ENCODE measurements around the gene GNPAT.

DNA sequence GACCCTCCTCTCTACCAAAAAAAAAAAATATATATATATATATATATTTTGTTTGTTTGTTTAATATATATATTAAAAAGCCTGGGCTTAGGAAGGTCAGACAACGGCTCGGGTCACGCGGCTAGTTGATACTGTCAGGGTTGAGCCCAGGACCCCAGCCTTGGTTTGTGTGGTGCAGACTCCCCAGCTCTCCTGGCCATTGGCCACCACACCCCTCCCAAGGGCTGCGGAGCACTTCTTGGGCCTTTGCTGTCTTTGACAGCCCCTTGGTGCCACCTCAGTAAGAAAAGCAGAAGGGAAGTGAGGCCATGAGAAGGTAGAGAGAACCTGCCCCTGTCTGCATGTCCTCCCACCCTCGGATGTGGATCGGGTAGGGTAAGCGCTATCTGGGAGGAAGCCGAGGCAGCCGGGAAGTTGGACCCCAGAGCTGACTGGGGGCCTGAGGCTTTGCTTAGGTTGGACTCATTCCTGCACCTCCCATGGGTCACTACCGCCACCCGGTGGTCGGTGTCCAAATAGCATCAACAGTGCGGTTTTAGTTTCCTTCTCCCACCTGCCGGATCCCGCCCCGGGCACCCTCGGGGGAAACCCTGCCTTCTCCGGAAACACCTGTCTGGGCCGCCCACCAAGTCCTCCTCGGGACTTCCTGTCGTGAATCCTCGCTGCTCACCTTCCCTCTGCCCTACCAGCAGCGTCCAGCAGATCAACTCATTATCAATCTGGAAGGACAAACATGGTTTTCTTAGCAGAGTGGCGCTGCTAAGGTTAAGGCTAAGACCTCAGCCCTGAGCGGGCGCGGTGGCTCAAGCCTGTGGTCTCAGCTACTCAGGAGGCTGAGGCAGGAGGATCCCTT, 29.8 kb upstream of the GNPAT start:
- TF ChIP-seq, protein P1, sequence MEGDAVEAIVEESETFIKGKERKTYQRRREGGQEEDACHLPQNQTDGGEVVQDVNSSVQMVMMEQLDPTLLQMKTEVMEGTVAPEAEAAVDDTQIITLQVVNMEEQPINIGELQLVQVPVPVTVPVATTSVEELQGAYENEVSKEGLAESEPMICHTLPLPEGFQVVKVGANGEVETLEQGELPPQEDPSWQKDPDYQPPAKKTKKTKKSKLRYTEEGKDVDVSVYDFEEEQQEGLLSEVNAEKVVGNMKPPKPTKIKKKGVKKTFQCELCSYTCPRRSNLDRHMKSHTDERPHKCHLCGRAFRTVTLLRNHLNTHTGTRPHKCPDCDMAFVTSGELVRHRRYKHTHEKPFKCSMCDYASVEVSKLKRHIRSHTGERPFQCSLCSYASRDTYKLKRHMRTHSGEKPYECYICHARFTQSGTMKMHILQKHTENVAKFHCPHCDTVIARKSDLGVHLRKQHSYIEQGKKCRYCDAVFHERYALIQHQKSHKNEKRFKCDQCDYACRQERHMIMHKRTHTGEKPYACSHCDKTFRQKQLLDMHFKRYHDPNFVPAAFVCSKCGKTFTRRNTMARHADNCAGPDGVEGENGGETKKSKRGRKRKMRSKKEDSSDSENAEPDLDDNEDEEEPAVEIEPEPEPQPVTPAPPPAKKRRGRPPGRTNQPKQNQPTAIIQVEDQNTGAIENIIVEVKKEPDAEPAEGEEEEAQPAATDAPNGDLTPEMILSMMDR (conservative IDR thresholded peaks at IDR 0.05), result peak; percentile 95
- TF ChIP-seq EZH2 (IDR thresholded peaks at IDR 0.05; ENCODE audit: low read depth), result no peak
